Measurements from ENCODE around the gene PPARA.

DNA sequence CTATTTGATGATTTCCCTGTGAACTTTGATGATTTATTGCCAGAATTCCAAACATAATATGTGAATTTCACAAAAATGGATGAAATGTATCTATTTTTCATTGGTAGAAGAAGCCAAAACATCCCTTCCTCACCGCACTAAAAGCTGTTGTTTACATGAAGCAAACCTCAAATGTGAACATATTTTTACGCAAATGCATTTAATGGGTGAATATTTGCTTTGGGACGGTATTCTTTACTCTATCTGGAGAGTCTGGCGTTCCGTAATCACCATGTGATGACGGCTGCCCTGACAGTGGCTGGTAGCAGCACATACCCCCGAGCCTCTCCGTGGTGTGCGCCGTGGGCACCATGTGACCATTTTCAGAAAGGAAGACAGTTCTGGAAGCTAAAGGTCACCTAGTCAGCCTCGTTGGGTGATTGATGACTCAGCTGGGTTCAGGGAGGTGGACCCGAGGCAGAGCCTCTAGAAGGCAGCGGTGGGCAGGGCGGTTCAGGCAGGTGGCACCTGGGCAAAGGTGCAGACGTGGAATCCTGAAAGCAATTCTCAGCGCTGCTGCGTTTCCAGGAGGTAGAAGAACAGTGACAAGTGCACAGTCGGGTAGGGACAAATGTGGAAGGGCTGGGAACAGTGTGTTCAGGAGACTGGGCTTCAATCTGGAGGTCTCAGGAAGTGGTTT, 45.3 kb downstream of the PPARA start:
- no peak for TF ChIP-seq GATA2 (IDR thresholded peaks at IDR 0.05; ENCODE audit: low read depth, low read length)
- TF ChIP-seq GATA3 (IDR thresholded peaks at IDR 0.05; ENCODE audit: low read depth, low read length), result no peak

All from SH-SY5Y (cell line).